ENCODE results near the gene IZUMO1. TPM values are rescaled to one million over a fixed set of nuclear protein-coding genes. Genes with fewer than 3 reads are reported as not detected.
A peak's percentile ranks its signal among the peaks of the same experiment; 100 is the strongest.
"Not testable (repeated sequence)": the region's sequence is repeated elsewhere in the genome, so short reads cannot be mapped to it uniquely, and the experiment has no call there.

IZUMO1 gene
- total RNA-seq, 1 donor from 2014 or later: not detected

DNA sequence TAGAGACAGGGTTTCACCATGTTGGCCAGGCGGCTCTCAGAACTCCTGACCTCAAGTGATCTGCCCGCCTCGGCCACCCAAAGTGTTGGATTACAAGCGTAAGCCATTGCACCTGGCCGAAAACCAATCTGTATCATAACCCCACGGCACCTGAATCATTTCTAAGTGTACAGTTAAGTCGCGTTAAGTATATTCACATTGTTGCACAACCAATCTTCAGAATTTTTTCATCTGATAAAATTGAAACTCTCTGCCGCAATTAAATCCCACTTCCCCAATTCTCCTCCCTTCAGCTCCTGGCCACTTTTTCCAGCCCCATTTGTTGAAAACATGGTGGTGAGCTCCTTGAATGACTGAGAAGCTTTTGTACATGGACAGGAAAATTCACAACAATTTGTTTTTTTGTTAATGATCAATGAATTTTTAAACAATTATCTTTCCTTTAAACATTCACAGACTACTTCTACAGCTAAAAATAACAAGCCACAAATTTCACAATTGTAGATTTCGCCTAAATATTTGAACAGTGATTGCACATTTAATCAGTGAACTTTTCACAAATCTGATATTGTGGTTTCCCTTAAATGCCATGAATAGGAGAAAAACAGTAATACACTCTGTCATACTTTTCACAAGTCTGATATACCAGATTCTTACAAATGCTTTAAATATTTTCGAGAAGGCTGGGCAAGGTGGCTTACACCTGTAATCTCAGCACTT, 22.4 kb upstream of the IZUMO1 start:
- Mint-ChIP-seq H3K27me3 (ENCODE audit: low read depth, unreplicated experiment) (peaks cover 20% of the 10 kb centered on the region), H3K36me3 (ENCODE audit: low read depth, unreplicated experiment) (no peaks in the 10 kb centered on the region), H3K27ac (ENCODE audit: unreplicated experiment) (no peak overlapping the region), H3K4me3 (ENCODE audit: unreplicated experiment) (no peak overlapping the region), H3K4me1 (ENCODE audit: low read depth, unreplicated experiment) (peaks cover 4% of the 10 kb centered on the region), H3K9me3 (ENCODE audit: unreplicated experiment) (peaks cover 3% of the 10 kb centered on the region)
- Histone ChIP-seq H3K27me3 (ENCODE audit: insufficient read depth, low read length) (peaks cover 13% of the 10 kb centered on the region), H3K4me3 (ENCODE audit: insufficient read depth, low read depth, low read length) (no peak overlapping the region), H4K20me1 (ENCODE audit: insufficient read depth, low read length) (no peaks in the 10 kb centered on the region), H3K79me2 (ENCODE audit: insufficient read depth, low read length) (no peaks in the 10 kb centered on the region), H3K9me3 (ENCODE audit: insufficient read depth, low read depth, low read length) (no peaks in the 10 kb centered on the region), H3K9ac (ENCODE audit: low read length) (no peak overlapping the region), H3K4me2 (ENCODE audit: low read length) (no peak overlapping the region), H3K27ac (ENCODE audit: low read depth, low read length) (no peak overlapping the region), H3K36me3 (ENCODE audit: insufficient read depth, low read length) (no peaks in the 10 kb centered on the region), H2AFZ (ENCODE audit: low read depth, low read length) (no peak overlapping the region), H3K4me1 (ENCODE audit: insufficient read depth, low read length) (no peaks in the 10 kb centered on the region)
- peak; percentile 33 for DNase-seq (ENCODE audit: low read depth)
- TF ChIP-seq EZH2 (IDR thresholded peaks at IDR 0.05; ENCODE audit: insufficient read depth, low read length): no peak
- TF ChIP-seq, protein P1, sequence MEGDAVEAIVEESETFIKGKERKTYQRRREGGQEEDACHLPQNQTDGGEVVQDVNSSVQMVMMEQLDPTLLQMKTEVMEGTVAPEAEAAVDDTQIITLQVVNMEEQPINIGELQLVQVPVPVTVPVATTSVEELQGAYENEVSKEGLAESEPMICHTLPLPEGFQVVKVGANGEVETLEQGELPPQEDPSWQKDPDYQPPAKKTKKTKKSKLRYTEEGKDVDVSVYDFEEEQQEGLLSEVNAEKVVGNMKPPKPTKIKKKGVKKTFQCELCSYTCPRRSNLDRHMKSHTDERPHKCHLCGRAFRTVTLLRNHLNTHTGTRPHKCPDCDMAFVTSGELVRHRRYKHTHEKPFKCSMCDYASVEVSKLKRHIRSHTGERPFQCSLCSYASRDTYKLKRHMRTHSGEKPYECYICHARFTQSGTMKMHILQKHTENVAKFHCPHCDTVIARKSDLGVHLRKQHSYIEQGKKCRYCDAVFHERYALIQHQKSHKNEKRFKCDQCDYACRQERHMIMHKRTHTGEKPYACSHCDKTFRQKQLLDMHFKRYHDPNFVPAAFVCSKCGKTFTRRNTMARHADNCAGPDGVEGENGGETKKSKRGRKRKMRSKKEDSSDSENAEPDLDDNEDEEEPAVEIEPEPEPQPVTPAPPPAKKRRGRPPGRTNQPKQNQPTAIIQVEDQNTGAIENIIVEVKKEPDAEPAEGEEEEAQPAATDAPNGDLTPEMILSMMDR (IDR thresholded peaks at IDR 0.05; ENCODE audit: insufficient read depth, low read depth, low read length): no peak
- no peak for FAIRE-seq

DNA sequence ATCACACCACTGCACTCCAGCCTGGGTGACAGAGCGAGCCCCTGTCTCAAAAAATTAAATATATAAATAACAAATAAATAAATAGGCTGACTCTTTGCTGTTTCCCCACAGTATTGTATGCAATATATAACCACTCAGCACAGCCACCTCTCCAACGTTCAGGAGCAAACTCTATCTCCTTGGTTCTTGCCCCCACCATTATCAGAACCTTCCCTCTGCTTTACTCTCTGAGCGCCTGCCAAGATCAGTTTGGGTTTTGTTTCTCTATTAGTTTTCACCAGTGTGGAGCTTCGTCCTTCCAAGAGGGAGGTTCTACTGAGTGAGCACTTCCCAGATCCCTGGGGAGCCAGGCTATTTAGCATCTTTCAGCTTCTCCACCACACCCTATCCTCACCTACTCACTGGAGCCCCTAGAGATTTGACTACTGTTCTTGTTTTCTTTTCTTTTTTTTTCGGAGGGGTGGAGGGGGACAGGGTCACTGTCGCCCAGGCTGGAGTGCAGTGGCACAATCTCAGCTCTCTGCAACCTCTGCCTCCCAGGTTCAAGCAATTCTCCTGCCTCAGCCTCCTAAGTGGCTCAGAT, 21.6 kb upstream of the IZUMO1 start:
- not testable (repeated sequence) for FAIRE-seq; H3K36me3 Mint-ChIP-seq (ENCODE audit: low read depth, unreplicated experiment)

DNA sequence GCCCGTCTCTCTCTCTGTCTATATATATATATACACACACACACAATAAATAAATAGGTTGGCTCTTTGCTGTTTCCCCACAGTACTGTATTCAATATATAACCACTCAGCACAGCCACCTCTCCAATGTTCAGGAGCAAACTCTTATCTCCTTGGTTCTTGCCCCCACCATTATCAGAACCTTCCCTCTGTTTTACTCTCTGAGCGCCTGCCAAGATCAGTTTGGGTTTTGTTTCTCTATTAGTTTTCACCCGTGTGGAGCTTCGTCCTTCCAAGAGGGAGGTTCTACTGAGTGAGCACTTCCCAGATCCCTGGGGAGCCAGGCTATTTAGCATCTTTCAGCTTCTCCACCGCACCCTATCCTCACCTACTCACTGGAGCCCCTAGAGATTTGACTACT, 19.1 kb upstream of the IZUMO1 start:
- not testable (repeated sequence) for H3K36me3 Mint-ChIP-seq (ENCODE audit: low read depth, unreplicated experiment); H3K9ac ChIP-seq (ENCODE audit: low read length); H3K27ac ChIP-seq (ENCODE audit: low read depth, low read length); H3K4me2 ChIP-seq (ENCODE audit: low read length); H3K27ac Mint-ChIP-seq (ENCODE audit: unreplicated experiment); H2AFZ ChIP-seq (ENCODE audit: low read depth, low read length); H3K9me3 ChIP-seq (ENCODE audit: insufficient read depth, low read depth, low read length); H3K4me1 Mint-ChIP-seq (ENCODE audit: low read depth, unreplicated experiment); H3K4me1 ChIP-seq (ENCODE audit: insufficient read depth, low read length); DNase-seq (ENCODE audit: low read depth); H3K79me2 ChIP-seq (ENCODE audit: insufficient read depth, low read length); H3K36me3 ChIP-seq (ENCODE audit: insufficient read depth, low read length); H3K4me3 ChIP-seq (ENCODE audit: insufficient read depth, low read depth, low read length); H3K4me3 Mint-ChIP-seq (ENCODE audit: unreplicated experiment); H4K20me1 ChIP-seq (ENCODE audit: insufficient read depth, low read length); H3K9me3 Mint-ChIP-seq (ENCODE audit: unreplicated experiment); FAIRE-seq
- peaks cover 27% of the 10 kb centered on the region for H3K27me3 ChIP-seq (ENCODE audit: insufficient read depth, low read length)
- peaks cover 48% of the 10 kb centered on the region for H3K27me3 Mint-ChIP-seq (ENCODE audit: low read depth, unreplicated experiment)

More for the DNA sequence above, 21.6 kb upstream of the IZUMO1 start:
- not testable (repeated sequence) for H4K20me1 ChIP-seq (ENCODE audit: insufficient read depth, low read length); H3K4me1 Mint-ChIP-seq (ENCODE audit: low read depth, unreplicated experiment); H3K36me3 ChIP-seq (ENCODE audit: insufficient read depth, low read length); H3K4me3 ChIP-seq (ENCODE audit: insufficient read depth, low read depth, low read length); H3K27ac ChIP-seq (ENCODE audit: low read depth, low read length); H3K9ac ChIP-seq (ENCODE audit: low read length); DNase-seq (ENCODE audit: low read depth); H3K9me3 ChIP-seq (ENCODE audit: insufficient read depth, low read depth, low read length); H3K4me1 ChIP-seq (ENCODE audit: insufficient read depth, low read length); H3K79me2 ChIP-seq (ENCODE audit: insufficient read depth, low read length); H3K4me3 Mint-ChIP-seq (ENCODE audit: unreplicated experiment); H3K9me3 Mint-ChIP-seq (ENCODE audit: unreplicated experiment); H2AFZ ChIP-seq (ENCODE audit: low read depth, low read length); H3K27ac Mint-ChIP-seq (ENCODE audit: unreplicated experiment); H3K4me2 ChIP-seq (ENCODE audit: low read length)
- peaks cover 29% of the 10 kb centered on the region for H3K27me3 Mint-ChIP-seq (ENCODE audit: low read depth, unreplicated experiment)
- peaks cover 16% of the 10 kb centered on the region for H3K27me3 ChIP-seq (ENCODE audit: insufficient read depth, low read length)

Measured in astrocyte (in vitro differentiated cells and primary cell).